NCI-H1436 treated with DMSO at 0.1 percent for 48 hours (cell line): ENCODE data around the gene PLEKHJ1.
A peak's percentile ranks its signal among the peaks of the same experiment; 100 is the strongest.
"Not testable (repeated sequence)": the region's sequence is repeated elsewhere in the genome, so short reads cannot be mapped to it uniquely, and the experiment has no call there.

Experiments
- DNase-seq: peaks from one replicate; lab custom pipeline; 2025; lab: John Stamatoyannopoulos, UW

PLEKHJ1 gene

GRCh38 chr19:2236314-2237050, at the start of gene PLEKHJ1, which contains the start of gene SF3A2:
PLEKHJ1 (minus strand) TSS chr19:2236329; CDS start chr19:2236248, 81 bp downstream.
SF3A2 (plus strand) TSS chr19:2236824; CDS start chr19:2243419, 6,595 bp downstream.
- DNase-seq: peak; percentile 83

- no peak for DNase-seq
Measured at GRCh38 chr19:2283835-2284507, 47.8 kb upstream of the PLEKHJ1 start.

GRCh38 chr19:2282862-2283237, 46.7 kb upstream of the PLEKHJ1 start:
- no peak for DNase-seq

GRCh38 chr19:2282062-2282861, 46.1 kb upstream of the PLEKHJ1 start, which contains the start of gene PEAK3:
PEAK3 (minus strand) TSS chr19:2282175; CDS start chr19:2280931, 1,244 bp downstream.
- DNase-seq: no peak

- not testable (repeated sequence) for DNase-seq
Measured at GRCh38 chr19:2281265-2282061, 45.3 kb upstream of the PLEKHJ1 start.

- no peak for DNase-seq
Measured at GRCh38 chr19:2280633-2281264, 44.6 kb upstream of the PLEKHJ1 start.

- no peak for DNase-seq
Measured at GRCh38 chr19:2278459-2279158, 42.5 kb upstream of the PLEKHJ1 start.

- DNase-seq: no peak
Measured at GRCh38 chr19:2277138-2277537, 41.0 kb upstream of the PLEKHJ1 start.

- no peak for DNase-seq
Measured at GRCh38 chr19:2276429-2276986, 40.4 kb upstream of the PLEKHJ1 start.

- no peak for DNase-seq
Measured at GRCh38 chr19:2275588-2276428, 39.7 kb upstream of the PLEKHJ1 start.

- no peak for DNase-seq
Measured at GRCh38 chr19:2274931-2275535, 38.9 kb upstream of the PLEKHJ1 start.

GRCh38 chr19:2274185-2274711, 38.1 kb upstream of the PLEKHJ1 start:
- DNase-seq: no peak

- DNase-seq: peak; percentile 35
Measured at GRCh38 chr19:2273356-2274184, 37.4 kb upstream of the PLEKHJ1 start.

- no peak for DNase-seq
Measured at GRCh38 chr19:2271234-2272103, 35.3 kb upstream of the PLEKHJ1 start.

GRCh38 chr19:2270423-2271233, 34.5 kb upstream of the PLEKHJ1 start:
- no peak for DNase-seq

- DNase-seq: no peak
Measured at GRCh38 chr19:2270157-2270422, 34.0 kb upstream of the PLEKHJ1 start.
